K562 (cell line): Measurements from ENCODE around the gene NIPAL3. TPM values are rescaled to one million over a fixed set of nuclear protein-coding genes. Genes with fewer than 3 reads are reported as not detected.
A peak's percentile ranks its signal among the peaks of the same experiment; 100 is the strongest.

Experiments
- ATF3 ChIP-seq, 2 experiments: fragments of 450-650 bp in 1 of 2; sonication (generic) in 1 of 2; formaldehyde crosslinking in 1 of 2; IDR thresholded peaks in 1 of 2; conservative IDR thresholded peaks in 1 of 2; 2 replicates each; pipeline versions ENCODE4 v1.6.1 to v1.8.1; 2016 to 2023; ENCODE audit warnings: mild to moderate bottlenecking in 2 of 2, moderate library complexity in 2 of 2, inconsistent platforms in 1 of 2, missing genetic modification reagents in 1 of 2
- DPF2 ChIP-seq: fragments of 450-650 bp; IDR thresholded peaks from 2 replicates; pipeline ENCODE4 v1.6.1; 2016
- E2F3 ChIP-seq: fragments of 250-450 bp; sonication (Bioruptor Pico); IDR thresholded peaks from 2 replicates; pipeline ENCODE4 v1.4.0; 2020; ENCODE audit warnings: mild to moderate bottlenecking
- HLTF ChIP-seq: fragments of 450-650 bp; IDR thresholded peaks from 2 replicates; pipeline ENCODE4 v1.6.1; 2016
- IRF2 ChIP-seq: sonication (generic); formaldehyde crosslinking; IDR thresholded peaks from 2 replicates; pipeline ENCODE4 v1.8.1; 2022; ENCODE audit warnings: mild to moderate bottlenecking, missing genetic modification reagents
- MBD2 ChIP-seq: sonication (generic); IDR thresholded peaks from 2 replicates; pipeline ENCODE4 v1.6.1; 2016; ENCODE audit warnings: low read depth, borderline replicate concordance
- MEIS2 ChIP-seq: fragments of 450-650 bp; IDR thresholded peaks from 2 replicates; pipeline ENCODE4 v1.6.1; 2014; ENCODE audit warnings: mild to moderate bottlenecking; ENCODE audit not compliant: partially characterized antibody
- MTA3 ChIP-seq: fragments of 450-650 bp; formaldehyde crosslinking; IDR thresholded peaks from 2 replicates; pipeline ENCODE4 v1.6.1; 2017; ENCODE audit warnings: mild to moderate bottlenecking, borderline replicate concordance
- POLR2G ChIP-seq: fragments of 200-400 bp; formaldehyde crosslinking; IDR thresholded peaks from 2 replicates; pipeline ENCODE4 v1.6.1; 2017; ENCODE audit warnings: low read depth, mild to moderate bottlenecking, antibody characterized with exemption, low read length, moderate library complexity
- POLR2H ChIP-seq: IDR thresholded peaks from 2 replicates; pipeline ENCODE4 v1.6.1; 2016; ENCODE audit warnings: missing genetic modification characterization, low read depth, mild to moderate bottlenecking, control low read depth, missing compliant biosample characterization, moderate library complexity
- SMAD4 ChIP-seq: fragments of 250-450 bp; sonication (Bioruptor Pico); conservative IDR thresholded peaks from 2 replicates; pipeline ENCODE4 v1.8.0; 2021; ENCODE audit warnings: inconsistent platforms, mild to moderate bottlenecking, moderate library complexity
- SNRNP70 ChIP-seq: fragments of 200-400 bp; formaldehyde crosslinking; optimal IDR thresholded peaks from 2 replicates; pipeline ENCODE3; 2017; ENCODE audit warnings: low read depth, low read length
- SRF ChIP-seq, 2 experiments: fragments of 250-450, 450-650 bp in 1 of 2; sonication (Bioruptor Pico) in 1 of 2; sonication (generic) in 1 of 2; formaldehyde crosslinking; IDR thresholded peaks; 2 replicates each; pipeline versions ENCODE4 v1.5.0 to v1.5.1; 2020 to 2022; ENCODE audit warnings: mild to moderate bottlenecking in 1 of 2, missing genetic modification reagents in 1 of 2
- STAT6 ChIP-seq: sonication (generic); formaldehyde crosslinking; IDR thresholded peaks from 2 replicates; pipeline ENCODE4 v1.8.1; 2023; ENCODE audit warnings: mild to moderate bottlenecking, missing genetic modification reagents
- TCF3 ChIP-seq: sonication (generic); formaldehyde crosslinking; IDR thresholded peaks from 2 replicates; pipeline ENCODE4 v1.4.0; 2020; ENCODE audit warnings: mild to moderate bottlenecking, missing genetic modification reagents
- ZBTB11 ChIP-seq, 3 experiments: fragments of 200-800 bp in 1 of 3; fragments of 250-450 bp in 1 of 3; fragments of 450-650 bp in 1 of 3; sonication (Bioruptor Pico) in 1 of 3; sonication (Bioruptor generic) in 1 of 3; formaldehyde crosslinking in 1 of 3; IDR thresholded peaks; 2 replicates each; pipeline versions ENCODE4 v1.6.1 to v1.8.0; 2016 to 2022; ENCODE audit warnings: mild to moderate bottlenecking in 2 of 3, missing genetic modification characterization in 2 of 3, missing compliant biosample characterization in 1 of 3, moderate library complexity in 1 of 3
- ZBTB5 ChIP-seq: fragments of 450-650 bp; IDR thresholded peaks from 2 replicates; pipeline ENCODE4 v1.6.1; 2017; ENCODE audit warnings: antibody characterized with exemption
- polyA plus RNA-seq, 8 experiments: library from polyadenylated mRNA; depleted of rRNA in 4 of 8; stranded (reverse) in 5 of 8; unstranded in 3 of 8; fragments of >200 nt; fragmentation: Nextera tagmentation in 2 of 8; fragmentation: Illumina TruSeq in 1 of 8; extraction: Ambion mirVana in 2 of 8; extraction: Trizol in 1 of 8; gene quantifications; 2 replicates each; pipeline versions ENCODE4 v1.2.1 to v1.2.3, GENCODE V29; 2011 to 2014; ENCODE audit warnings: inconsistent platforms in 1 of 8, missing spikeins in 1 of 8
- total RNA-seq, 7 experiments: library from RNA; depleted of rRNA in 6 of 7; stranded (reverse); fragments of >200 nt in 6 of 7; fragmentation: Illumina TruSeq in 2 of 7; extraction: Trizol in 2 of 7; gene quantifications; 2 replicates each; pipeline versions ENCODE4 v1.2.1 to v1.2.3, GENCODE V29; 2011 to 2021; ENCODE audit warnings: low replicate concordance in 1 of 7

NIPAL3 gene
- total and polyA plus RNA-seq, 9 of the 15 experiments (the other 6 are each of a cell fraction or from before 2014, with no cell fraction given) = 10.5 to 26.3 (median 16.0) TPM

- TF ChIP-seq POLR2G (no peak), MTA3 (peak; percentile 27; the same call in 1 of the 2 replicates), DPF2 (peak; percentile 53; the same call in 1 of the 2 replicates), HLTF (no peak), SNRNP70 (no peak), MBD2 (no peak), STAT6 (CRISPR knock-in tag) (0 out of 2 replicates have a peak, but pooled peaks have one; percentile 67), POLR2H (no peak), MEIS2 (peak; percentile 86), TCF3 (CRISPR knock-in tag) (no peak; the same call in 1 of the 2 replicates), E2F3 (CRISPR knock-in tag) (no peak), IRF2 (no peak), SMAD4 (peak; percentile 44), ZBTB5 (no peak), ATF3 (IDR thresholded peaks at IDR 0.05) (no peak), ATF3 (CRISPR knock-in tag; conservative IDR thresholded peaks at IDR 0.05) (peak; percentile 61; the same call in 1 of the 2 replicates), SRF (CRISPR knock-in tag; IDR thresholded peaks at IDR 0.05) (peak in 1 of 2 experiments; percentile 70; a peak in 2 of 4 replicates), ZBTB11 (CRISPR knock-in tag; IDR thresholded peaks at IDR 0.05) (no peak; a peak in 1 of 6 replicates)
Measured at GRCh38 chr1:24416666-24417391, 1.2 kb downstream of the NIPAL3 start (continued).
